Stimulated activated CD4-positive, alpha-beta T cell treated with anti-CD3 and anti-CD28 coated beads, Interleukin-2, amount 100 ng/mL, for 4 hours (primary cell): ENCODE results near the gene TTLL9.

ENCODE experiments used
- DNase-seq: peaks from one replicate; pipeline ENCODE4 v3.0.0-alpha.2; 2020; ENCODE audit warnings: low read depth

TTLL9 gene

GRCh38 chr20:31984981-31985471, 114.6 kb downstream of the TTLL9 start:
- no peak for DNase-seq

GRCh38 chr20:31987744-31988143, 117.3 kb downstream of the TTLL9 start:
- DNase-seq, result no peak

GRCh38 chr20:31988430-31989015, 118.1 kb downstream of the TTLL9 start:
- DNase-seq, result no peak

- DNase-seq, result no peak
Observed at GRCh38 chr20:31989030-31989645, 118.7 kb downstream of the TTLL9 start.

GRCh38 chr20:31990641-31991338, 120.4 kb downstream of the TTLL9 start:
- DNase-seq, result no peak

- DNase-seq, result no peak
Observed at GRCh38 chr20:31991339-31991705, 120.9 kb downstream of the TTLL9 start.

GRCh38 chr20:31992086-31992485, 121.7 kb downstream of the TTLL9 start:
- DNase-seq, result no peak
